ENCODE results near the gene TLK1.

GRCh38 chr2:171087547-171087946 lies 73.1 kb downstream of the TLK1 start:
- no peak for TF ChIP-seq POLR2AphosphoS5 (IDR thresholded peaks at IDR 0.05)
- TF ChIP-seq CTCF (IDR thresholded peaks at IDR 0.05; ENCODE audit: poor library complexity, severe bottlenecking) = no peak
- TF ChIP-seq SMC3 (conservative IDR thresholded peaks at IDR 0.05; ENCODE audit: poor library complexity) = no peak
- TF ChIP-seq EZH2 (IDR thresholded peaks at IDR 0.05; ENCODE audit: borderline replicate concordance, insufficient read depth, low read length, poor library complexity, severe bottlenecking) = no peak
- no peak for TF ChIP-seq MXI1 (conservative IDR thresholded peaks at IDR 0.05; ENCODE audit: poor library complexity, severe bottlenecking)
- TF ChIP-seq RAD21 (conservative IDR thresholded peaks at IDR 0.05) = no peak

Data from neural cell (in vitro differentiated cells).